CD4-positive, alpha-beta T cell (primary cell): ENCODE results near the gene OFD1. TPM values are rescaled to one million over a fixed set of nuclear protein-coding genes. Genes with fewer than 3 reads are reported as not detected.

Source experiments
- ATAC-seq: fragments of 200-7000 bp; cut with Tn5 transposase; one replicate; pipeline ENCODE4 v1.10.0; 2022; ENCODE audit warnings: mild to moderate bottlenecking; ENCODE audit not compliant: poor library complexity
- CTCF ChIA-PET: fragments of 350-600 bp; sonication (Branson Sonifier 250); formaldehyde crosslinking; loops from one replicate; lab custom pipeline; 2021; ENCODE audit warnings: antibody characterized with exemption, inconsistent platforms; lab: Charles Lee
- POLR2A ChIA-PET: fragments of 350-600 bp; sonication (Branson Sonifier 250); formaldehyde crosslinking; loops from one replicate; lab custom pipeline; 2021; ENCODE audit warnings: antibody characterized with exemption, inconsistent platforms; lab: Charles Lee
- DNase-seq, 14 experiments: peaks; one replicate each; pipeline ENCODE4 v3.0.0-alpha.2; 2013 to 2020; ENCODE audit warnings: mixed read lengths in 2 of 14
- H3K27ac ChIP-seq, 2 donors: one replicate each; pipeline versions ENCODE4 v1.5.1 to v1.7.0; 2013; ENCODE audit warnings: low read length in 2 of 2, low read depth in 1 of 2, mild to moderate bottlenecking in 1 of 2
- H3K27me3 ChIP-seq, 2 experiments: 1 replicate in 1 of 2; 2 replicates in 1 of 2; pipeline versions ENCODE4 v1.6.1 to v1.7.0; 2013; ENCODE audit warnings: low read length in 2 of 2, control low read depth in 1 of 2, mild to moderate bottlenecking in 1 of 2, moderate library complexity in 1 of 2; ENCODE audit not compliant: insufficient read depth in 2 of 2, control insufficient read depth in 1 of 2
- H3K36me3 ChIP-seq: one replicate; pipeline ENCODE4 v1.6.1; 2013; ENCODE audit warnings: low read length, control low read depth; ENCODE audit not compliant: insufficient read depth
- H3K4me1 ChIP-seq: one replicate; pipeline ENCODE4 v1.6.1; 2013; ENCODE audit warnings: low read length, control low read depth; ENCODE audit not compliant: insufficient read depth
- H3K4me3 ChIP-seq: one replicate; pipeline ENCODE4 v1.5.1; 2013; ENCODE audit warnings: mild to moderate bottlenecking, low read length, moderate library complexity
- H3K9me3 ChIP-seq, 2 experiments: 1 replicate in 1 of 2; 2 replicates in 1 of 2; pipeline versions ENCODE4 v1.6.1 to v1.7.0; 2013; ENCODE audit warnings: low read length in 2 of 2, mild to moderate bottlenecking in 2 of 2, control low read depth in 1 of 2, moderate library complexity in 1 of 2; ENCODE audit not compliant: control insufficient read depth in 1 of 2, insufficient read depth in 1 of 2
- H3K27ac Mint-ChIP-seq: one replicate; pipeline ENCODE4 v1.8.0; 2020; ENCODE audit warnings: mixed read lengths
- H3K27me3 Mint-ChIP-seq: one replicate; pipeline ENCODE4 v1.8.0; 2021; ENCODE audit warnings: mixed read lengths
- H3K36me3 Mint-ChIP-seq: one replicate; pipeline ENCODE4 v1.8.0; 2021; ENCODE audit warnings: low read depth, mixed read lengths
- H3K4me1 Mint-ChIP-seq: one replicate; pipeline ENCODE4 v1.8.0; 2021; ENCODE audit warnings: low read depth, mixed read lengths
- H3K4me3 Mint-ChIP-seq: one replicate; pipeline ENCODE4 v1.8.0; 2020; ENCODE audit warnings: mild to moderate bottlenecking, mixed read lengths
- H3K9me3 Mint-ChIP-seq: one replicate; pipeline ENCODE4 v1.8.0; 2020; ENCODE audit warnings: mixed read lengths
- CTCF ChIP-seq: fragments of 200-600 bp; IDR thresholded peaks from one replicate; pipeline ENCODE4 v1.8.0; 2022; ENCODE audit warnings: antibody characterized with exemption, mild to moderate bottlenecking
- intact Hi-C, 2 experiments: fragments of 100-400 bp; cut with DNase I in 1 of 2; cut with micrococcal nuclease in 1 of 2; formaldehyde crosslinking; loops; one replicate each; pipeline versions ENCODE4 v1.15.1 to v1.9.0; 2023 to 2025; cut with DNase I, micrococcal nuclease
- total RNA-seq, 174 experiments: library from RNA in 2 of 174; stranded (reverse) in 2 of 174; gene quantifications; one replicate each; pipeline ENCODE4 v1.2.3 and lab custom pipeline; 2021 to 2026

OFD1 gene
- total RNA-seq, 2 experiments from 2014 or later, result 59.1 to 60.0 TPM

- intact Hi-C loops, result no loop called here
- TF ChIP-seq CTCF, result no peak
- H3K4me3 ChIP-seq, result no peak overlapping the region
- H3K9me3 Mint-ChIP-seq, result no peaks in the 10 kb centered on the region
- DNase-seq, result no peak
- peaks cover 8% of the 10 kb centered on the region for H3K27me3 Mint-ChIP-seq
- ATAC-seq, result no peak
- POLR2A ChIA-PET, result no interaction called here
- H3K4me3 Mint-ChIP-seq, result no peak overlapping the region
- no peaks in the 10 kb centered on the region for H3K4me1 Mint-ChIP-seq
- no peaks in the 10 kb centered on the region for H3K9me3 ChIP-seq
- CTCF ChIA-PET, result no interaction called here
- no peaks in the 10 kb centered on the region for H3K36me3 Mint-ChIP-seq
- H3K27me3 ChIP-seq, result no peaks in the 10 kb centered on the region
- no peaks in the 10 kb centered on the region for H3K4me1 ChIP-seq
- H3K27ac Mint-ChIP-seq, result no peak overlapping the region
- no peaks in the 10 kb centered on the region for H3K36me3 ChIP-seq
- H3K27ac ChIP-seq, result no peak overlapping the region
Measured at GRCh38 chrX:13808293-13808692, 73.7 kb downstream of the OFD1 start.

- no peaks in the 10 kb centered on the region for H3K36me3 ChIP-seq
- Mint-ChIP-seq H3K4me3 (no peak overlapping the region), H3K9me3 (no peaks in the 10 kb centered on the region), H3K27me3 (peaks cover 8% of the 10 kb centered on the region), H3K27ac (no peak overlapping the region), H3K36me3 (no peaks in the 10 kb centered on the region), H3K4me1 (no peaks in the 10 kb centered on the region)
- ATAC-seq (no peak), DNase-seq (no peak)
- H3K9me3 ChIP-seq, result no peaks in the 10 kb centered on the region
- intact Hi-C loops, result no loop called here
- ChIA-PET CTCF (no interaction called here), POLR2A (no interaction called here)
- H3K4me1 ChIP-seq, result no peaks in the 10 kb centered on the region
- no peak overlapping the region for H3K4me3 ChIP-seq
- TF ChIP-seq CTCF, result no peak
- no peaks in the 10 kb centered on the region for H3K27me3 ChIP-seq
- H3K27ac ChIP-seq, result no peak overlapping the region
Measured at GRCh38 chrX:13808865-13809264, 74.3 kb downstream of the OFD1 start.

GRCh38 chrX:13815664-13816063 is 81.1 kb downstream of the OFD1 start:
- intact Hi-C loops, result no loop called here
- Mint-ChIP-seq H3K4me3 (no peak overlapping the region), H3K9me3 (no peaks in the 10 kb centered on the region), H3K4me1 (no peaks in the 10 kb centered on the region), H3K27ac (no peak overlapping the region), H3K27me3 (peaks cover 20% of the 10 kb centered on the region), H3K36me3 (no peaks in the 10 kb centered on the region)
- H3K27me3 ChIP-seq, result peaks cover 0 to 6% of the 10 kb centered on the region in 2 experiments
- DNase-seq, result no peak
- H3K4me3 ChIP-seq, result no peak overlapping the region
- no peaks in the 10 kb centered on the region for H3K36me3 ChIP-seq
- no peak overlapping the region for H3K27ac ChIP-seq
- POLR2A ChIA-PET, result no interaction called here
- no peak for ATAC-seq
- CTCF ChIA-PET, result no interaction called here
- no peaks in the 10 kb centered on the region for H3K9me3 ChIP-seq
- H3K4me1 ChIP-seq, result no peaks in the 10 kb centered on the region
- no peak for TF ChIP-seq CTCF
